Measurements from ENCODE around the gene MR1.
"Not testable (repeated sequence)": the region's sequence is repeated elsewhere in the genome, so short reads cannot be mapped to it uniquely, and the experiment has no call there.

MR1 gene

DNA sequence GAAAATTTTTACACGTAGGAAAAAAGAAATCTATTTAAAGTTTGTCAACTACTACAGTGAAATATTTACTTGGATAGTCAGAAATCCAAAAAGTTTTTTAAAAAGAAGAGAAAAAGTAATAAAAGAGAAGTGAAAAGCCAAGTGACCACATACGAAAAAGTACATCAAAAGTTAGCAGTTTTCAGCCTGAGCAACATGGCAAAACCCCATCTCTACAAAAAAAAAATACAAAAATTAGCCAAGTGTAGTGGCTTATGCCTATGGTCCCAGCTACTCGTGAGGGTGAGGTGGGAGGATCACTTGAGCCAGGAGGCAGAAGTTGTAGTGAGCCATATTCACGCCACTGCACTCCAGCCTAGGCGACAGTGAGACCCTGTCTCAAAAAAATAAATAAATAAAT lies 5.2 kb upstream of the MR1 start:
- no peak overlapping the region for H3K4me3 ChIP-seq (ENCODE audit: control insufficient read depth, low read depth, low read length)
- TF ChIP-seq CTCF (IDR thresholded peaks at IDR 0.05; ENCODE audit: control insufficient read depth, insufficient read depth, low read depth, low read length, missing control alignments) = no peak
- no peak for DNase-seq (ENCODE audit: low read depth)

- no peak for DNase-seq (ENCODE audit: low read depth)
- no peak overlapping the region for H3K4me3 ChIP-seq (ENCODE audit: control insufficient read depth, low read depth, low read length)
- no peak for TF ChIP-seq CTCF (IDR thresholded peaks at IDR 0.05; ENCODE audit: control insufficient read depth, insufficient read depth, low read depth, low read length, missing control alignments)
These were observed 1.2 kb upstream of the MR1 start for GRCh38 chr1:181032535-181032934.

DNA sequence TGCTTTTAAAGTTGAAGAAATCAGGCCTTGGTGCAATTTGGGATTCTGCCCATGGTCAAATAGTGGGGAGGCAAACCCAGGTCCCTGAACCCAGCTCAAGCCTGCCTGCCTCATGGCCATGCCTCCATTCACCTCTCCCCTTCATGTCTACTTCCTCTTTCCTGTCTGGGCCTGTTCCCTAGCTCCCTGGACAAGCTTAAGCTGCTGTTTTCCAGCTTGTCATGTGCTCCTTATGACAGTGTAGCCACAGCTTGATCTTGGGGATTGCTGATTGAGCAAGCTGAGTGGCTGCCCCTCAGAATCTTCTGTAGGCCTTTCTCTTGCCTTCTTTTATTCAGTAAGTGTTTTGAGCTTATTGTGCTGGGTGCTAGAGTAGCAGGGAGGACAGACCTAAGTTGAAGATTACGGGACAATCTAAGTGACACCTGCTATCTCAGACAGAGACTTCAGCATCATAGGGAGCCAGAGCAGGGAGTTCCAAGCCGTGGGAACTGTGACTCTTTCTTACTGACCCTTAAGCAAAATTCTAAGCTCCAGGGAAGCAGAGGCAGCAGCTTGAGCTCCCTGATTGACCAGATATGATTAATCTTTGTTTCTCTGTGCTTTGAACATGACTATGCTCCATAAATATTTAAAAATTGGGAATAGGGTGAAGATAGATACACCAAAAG lies 520 bp upstream of the MR1 start:
- H3K4me3 ChIP-seq (ENCODE audit: control insufficient read depth, low read depth, low read length) = peak overlapping the region; percentile 45
- DNase-seq (ENCODE audit: low read depth) = no peak
- TF ChIP-seq CTCF (IDR thresholded peaks at IDR 0.05; ENCODE audit: control insufficient read depth, insufficient read depth, low read depth, low read length, missing control alignments) = no peak

- not testable (repeated sequence) for H3K4me3 ChIP-seq (ENCODE audit: control insufficient read depth, low read depth, low read length); DNase-seq (ENCODE audit: low read depth)
These were observed 1.4 kb downstream of the MR1 start for GRCh38 chr1:181035210-181035609.

GRCh38 chr1:181036107-181036836 lies 2.5 kb downstream of the MR1 start:
- no peak for TF ChIP-seq CTCF (IDR thresholded peaks at IDR 0.05; ENCODE audit: control insufficient read depth, insufficient read depth, low read depth, low read length, missing control alignments)
- DNase-seq (ENCODE audit: low read depth) = no peak
- no peak overlapping the region for H3K4me3 ChIP-seq (ENCODE audit: control insufficient read depth, low read depth, low read length)

- no peak for DNase-seq (ENCODE audit: low read depth)
- no peak for TF ChIP-seq CTCF (IDR thresholded peaks at IDR 0.05; ENCODE audit: control insufficient read depth, insufficient read depth, low read depth, low read length, missing control alignments)
- no peak overlapping the region for H3K4me3 ChIP-seq (ENCODE audit: control insufficient read depth, low read depth, low read length)
These were observed 3.6 kb downstream of the MR1 start for GRCh38 chr1:181037386-181037785.

DNA sequence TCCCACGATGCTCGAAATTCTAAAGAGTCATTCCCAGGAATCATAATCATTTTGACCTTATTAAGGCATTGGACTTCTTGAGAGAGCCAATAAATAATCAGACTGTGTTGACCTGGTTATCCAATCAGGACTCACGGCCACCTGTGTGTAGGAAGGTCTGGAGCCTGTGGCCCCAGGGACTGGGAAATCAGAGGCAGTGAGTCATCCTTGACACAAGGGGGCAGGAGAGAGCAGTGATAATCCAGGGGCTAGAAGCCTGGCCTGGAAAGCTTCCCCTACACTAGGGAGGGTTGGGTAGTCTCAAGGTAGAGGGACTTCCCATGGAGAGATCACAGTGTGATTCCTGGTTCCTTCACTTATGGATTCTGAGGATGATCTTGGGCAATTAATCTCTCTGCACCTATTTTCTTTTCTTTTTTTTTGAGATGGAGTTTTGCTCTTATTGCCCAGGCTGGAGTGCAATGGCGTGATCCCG lies 4.7 kb downstream of the MR1 start:
- no peak overlapping the region for H3K4me3 ChIP-seq (ENCODE audit: control insufficient read depth, low read depth, low read length)
- TF ChIP-seq CTCF (IDR thresholded peaks at IDR 0.05; ENCODE audit: control insufficient read depth, insufficient read depth, low read depth, low read length, missing control alignments) = peak; percentile 81
- no peak for DNase-seq (ENCODE audit: low read depth)
